Kidney epithelial cell (primary cell): Measurements from ENCODE around the gene TBX5. TPM values are rescaled to one million over a fixed set of nuclear protein-coding genes. Genes with fewer than 3 reads are reported as not detected.

ENCODE experiments used
- DNase-seq: peaks from one replicate; pipeline ENCODE4 v3.0.0-alpha.2; 2010; ENCODE audit warnings: low read depth
- H3K27me3 ChIP-seq: 2 replicates; pipeline ENCODE4 v1.6.0; 2011; ENCODE audit warnings: low read length; ENCODE audit not compliant: control insufficient read depth, insufficient read depth
- H3K36me3 ChIP-seq: 2 replicates; pipeline ENCODE4 v1.5.1; 2011; ENCODE audit warnings: low read length; ENCODE audit not compliant: control insufficient read depth, insufficient read depth
- H3K4me3 ChIP-seq: 2 replicates; pipeline ENCODE4 v1.5.1; 2011; ENCODE audit warnings: low read depth, mild to moderate bottlenecking, control low read depth, low read length
- total RNA-seq: library from RNA; depleted of rRNA; stranded (reverse); fragments of >200 nt; gene quantifications from 2 replicates; pipeline ENCODE4 v1.2.3, GENCODE V29; 2015
- TF ChIP-seq, protein P1 (sequence below): IDR thresholded peaks from 2 replicates; pipeline ENCODE4 v1.5.1; 2011; ENCODE audit warnings: mild to moderate bottlenecking, moderate library complexity, low read length, control low read depth, inconsistent platforms; ENCODE audit not compliant: insufficient read depth, poor library complexity, severe bottlenecking

Gene TBX5
- total RNA-seq, 1 donor from 2014 or later: not detected

DNA sequence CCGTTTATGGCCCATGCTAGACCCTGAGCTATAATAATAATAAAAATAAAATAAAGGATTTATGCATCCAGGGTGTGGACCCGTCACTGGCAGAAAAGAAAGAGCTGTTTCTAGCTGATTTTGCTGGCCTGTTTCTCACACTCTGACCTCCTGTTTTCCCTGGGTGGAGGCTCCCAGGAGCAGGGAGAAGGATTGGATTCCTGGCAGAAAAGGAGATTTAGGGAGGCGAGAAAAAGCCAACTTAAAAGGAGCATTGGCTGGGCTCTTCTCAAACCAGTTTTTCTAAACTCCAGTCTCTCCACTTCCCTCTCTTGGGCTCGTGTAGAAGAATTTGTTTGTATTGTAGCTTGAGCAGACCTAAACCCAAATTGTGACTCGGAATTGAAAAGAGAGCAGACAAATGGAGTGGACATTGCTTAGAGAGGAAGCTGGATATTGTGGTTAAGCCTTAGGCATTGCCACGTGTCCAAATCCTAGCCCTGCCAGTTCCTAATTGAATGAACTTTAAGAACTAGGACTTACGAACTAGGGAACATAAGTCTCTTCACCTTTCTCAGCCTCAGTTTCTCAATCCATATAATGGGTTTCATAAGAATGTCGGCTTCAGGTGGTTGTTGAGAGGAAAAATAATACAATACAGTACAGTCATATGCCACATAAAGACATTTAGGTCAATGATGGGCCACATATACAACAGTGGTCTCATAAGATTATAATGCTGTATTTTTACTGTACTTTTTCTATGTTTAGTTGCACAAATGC lies 14.4 kb upstream of the TBX5 start:
- no peak for DNase-seq
- H3K27me3 ChIP-seq: peaks cover 13% of the 10 kb centered on the region
- H3K4me3 ChIP-seq: no peak overlapping the region
- no peaks in the 10 kb centered on the region for H3K36me3 ChIP-seq
- TF ChIP-seq, protein P1, sequence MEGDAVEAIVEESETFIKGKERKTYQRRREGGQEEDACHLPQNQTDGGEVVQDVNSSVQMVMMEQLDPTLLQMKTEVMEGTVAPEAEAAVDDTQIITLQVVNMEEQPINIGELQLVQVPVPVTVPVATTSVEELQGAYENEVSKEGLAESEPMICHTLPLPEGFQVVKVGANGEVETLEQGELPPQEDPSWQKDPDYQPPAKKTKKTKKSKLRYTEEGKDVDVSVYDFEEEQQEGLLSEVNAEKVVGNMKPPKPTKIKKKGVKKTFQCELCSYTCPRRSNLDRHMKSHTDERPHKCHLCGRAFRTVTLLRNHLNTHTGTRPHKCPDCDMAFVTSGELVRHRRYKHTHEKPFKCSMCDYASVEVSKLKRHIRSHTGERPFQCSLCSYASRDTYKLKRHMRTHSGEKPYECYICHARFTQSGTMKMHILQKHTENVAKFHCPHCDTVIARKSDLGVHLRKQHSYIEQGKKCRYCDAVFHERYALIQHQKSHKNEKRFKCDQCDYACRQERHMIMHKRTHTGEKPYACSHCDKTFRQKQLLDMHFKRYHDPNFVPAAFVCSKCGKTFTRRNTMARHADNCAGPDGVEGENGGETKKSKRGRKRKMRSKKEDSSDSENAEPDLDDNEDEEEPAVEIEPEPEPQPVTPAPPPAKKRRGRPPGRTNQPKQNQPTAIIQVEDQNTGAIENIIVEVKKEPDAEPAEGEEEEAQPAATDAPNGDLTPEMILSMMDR: no peak

DNA sequence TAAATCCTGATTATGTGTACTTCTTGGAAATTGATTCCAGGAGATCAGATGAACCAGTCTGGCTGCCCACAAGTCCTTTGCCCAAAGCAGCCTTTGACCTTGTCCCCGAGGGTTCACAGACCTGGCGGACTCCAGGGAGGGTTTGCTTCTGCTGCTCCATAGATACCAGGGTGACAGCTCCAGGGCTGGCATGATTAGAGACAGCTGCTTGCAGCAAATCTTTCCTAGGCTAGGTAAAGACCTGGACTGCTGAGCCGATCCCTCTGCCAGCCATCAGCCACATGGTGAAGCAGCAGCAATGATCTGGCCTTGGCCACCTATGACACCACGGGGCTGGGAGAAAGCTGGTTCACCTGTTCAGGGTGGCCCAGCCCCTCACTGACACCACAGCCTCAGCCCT lies 10.1 kb upstream of the TBX5 start:
- Histone ChIP-seq H3K27me3 (peaks cover 51% of the 10 kb centered on the region), H3K4me3 (no peak overlapping the region), H3K36me3 (no peaks in the 10 kb centered on the region)
- TF ChIP-seq, protein P1: no peak
- DNase-seq: no peak

DNA sequence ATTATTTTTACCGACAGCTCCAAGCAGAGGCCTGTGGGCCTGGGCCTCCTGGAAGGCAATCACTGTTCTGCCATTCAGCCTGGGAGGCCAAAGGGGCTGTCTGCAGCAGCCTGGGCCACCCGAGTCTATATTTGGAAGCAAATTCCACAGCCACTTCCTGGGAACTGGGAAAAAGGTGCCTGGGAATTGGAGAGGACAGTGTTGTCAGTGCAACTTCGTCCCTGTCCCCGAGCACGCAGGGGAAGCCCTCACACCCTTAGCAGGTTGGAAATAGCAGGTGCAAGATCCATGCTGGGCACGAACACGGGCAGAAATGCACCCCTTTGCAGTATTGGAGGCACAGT lies 9.6 kb upstream of the TBX5 start:
- no peak for DNase-seq
- TF ChIP-seq, protein P1: no peak
- H3K4me3 ChIP-seq: no peak overlapping the region
- H3K36me3 ChIP-seq: no peaks in the 10 kb centered on the region
- H3K27me3 ChIP-seq: peaks cover 56% of the 10 kb centered on the region

DNA sequence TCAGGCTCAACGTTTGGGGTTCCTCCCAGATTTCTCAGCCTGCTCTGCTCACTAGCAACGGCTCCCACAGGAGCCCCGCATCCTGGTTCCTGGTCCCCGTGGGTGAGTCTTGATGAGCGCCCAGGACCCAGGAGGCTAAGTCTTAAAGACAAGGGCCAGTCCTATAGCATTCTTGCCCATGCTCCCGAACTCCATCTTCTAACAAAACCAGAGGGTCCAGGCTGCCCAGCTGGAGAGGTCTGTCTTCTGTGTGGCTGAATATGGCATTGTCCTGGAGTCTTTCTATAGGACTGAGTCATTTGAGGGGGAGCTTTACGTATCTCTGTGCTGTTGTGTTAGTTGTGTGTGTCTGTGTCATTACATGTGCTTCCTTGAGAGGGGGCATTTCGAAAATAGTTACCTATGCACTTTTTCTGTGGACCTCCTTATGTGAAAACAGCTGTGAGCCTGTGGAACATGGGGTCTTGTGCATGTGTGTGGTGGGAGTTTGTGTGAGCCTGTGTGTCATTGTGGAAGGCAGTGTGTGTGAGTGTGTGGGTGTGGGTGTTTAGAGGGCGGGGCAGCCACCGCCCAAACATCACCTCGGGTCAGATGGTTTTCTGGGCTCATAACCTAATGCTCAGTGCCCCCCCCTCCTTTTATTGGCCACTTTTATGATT lies 9.1 kb upstream of the TBX5 start:
- TF ChIP-seq, protein P1: no peak
- no peak for DNase-seq
- Histone ChIP-seq H3K4me3 (no peak overlapping the region), H3K36me3 (no peaks in the 10 kb centered on the region), H3K27me3 (peaks cover 61% of the 10 kb centered on the region)

DNA sequence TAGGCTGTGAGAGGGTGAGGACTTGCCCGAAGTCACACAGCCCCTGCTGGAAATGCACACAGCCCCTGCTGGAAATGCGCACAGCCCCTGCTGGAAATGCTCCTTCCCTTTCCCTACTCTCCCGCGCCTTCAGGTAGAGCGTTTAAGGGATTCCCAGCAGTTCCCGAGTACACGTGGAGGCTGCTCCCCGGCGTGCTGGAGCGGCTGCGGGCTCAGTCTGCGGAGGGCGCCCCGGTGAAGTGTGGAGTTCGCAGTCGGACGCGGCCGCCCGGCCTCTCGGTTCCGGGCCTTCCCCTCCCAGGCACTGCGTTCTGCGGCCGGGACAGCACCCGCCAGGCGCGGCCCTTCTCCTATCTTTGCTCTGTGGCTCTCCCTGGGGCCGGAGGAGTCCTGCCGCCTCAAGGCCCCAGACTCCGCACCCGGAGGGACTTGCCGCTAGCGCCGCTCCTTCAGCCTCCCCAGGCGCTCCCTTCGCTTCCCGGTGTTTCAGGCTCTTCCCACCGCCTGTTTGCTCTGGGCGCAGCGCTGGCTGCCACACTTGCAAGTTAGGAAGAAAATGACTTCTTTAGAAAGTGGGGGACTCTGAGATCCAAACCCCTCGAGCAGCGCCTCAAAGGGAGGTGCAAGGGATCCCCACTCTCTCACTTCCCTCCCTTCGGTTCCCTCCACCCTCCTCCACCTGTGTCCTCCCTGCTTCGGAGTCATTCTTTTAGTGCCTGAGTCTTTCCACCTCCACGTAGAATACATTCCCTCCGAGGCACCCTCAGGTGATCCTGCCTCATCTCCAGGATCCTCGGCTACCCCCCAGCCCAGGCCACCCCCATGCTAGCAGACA lies 8.3 kb upstream of the TBX5 start:
- Histone ChIP-seq H3K36me3 (no peaks in the 10 kb centered on the region), H3K27me3 (peaks cover 68% of the 10 kb centered on the region), H3K4me3 (no peak overlapping the region)
- TF ChIP-seq, protein P1: no peak
- DNase-seq: no peak
